HCT116 (cell line): ENCODE measurements around the gene ST7. TPM values are rescaled to one million over a fixed set of nuclear protein-coding genes. Genes with fewer than 3 reads are reported as not detected.

ENCODE experiments used
- ATAC-seq: fragments of 200-7000 bp; cut with Tn5 transposase; 2 replicates; pipeline ENCODE4 v1.9.1; 2020; ENCODE audit warnings: mild to moderate bottlenecking, moderate library complexity
- BruUV-seq: library from RNA; stranded (reverse); fragments of 400-500 nt; replicated peaks from 2 replicates; lab custom pipeline; 2021; lab: Mats Ljungman, UMichigan
- CTCF ChIA-PET: fragments of 300-600 bp; sonication (Branson Sonifier 250); formaldehyde crosslinking; loops from one replicate; lab custom pipeline; 2021; ENCODE audit warnings: antibody characterized with exemption; lab: Charles Lee
- POLR2A ChIA-PET: fragments of 300-600, 350-600 bp; sonication (Branson Sonifier 250); formaldehyde crosslinking; loops from one replicate; lab custom pipeline; 2021; ENCODE audit warnings: antibody characterized with exemption; lab: Charles Lee
- RAD21 ChIA-PET, 2 experiments: fragments of 300-600 bp; sonication (Branson Sonifier 250); formaldehyde crosslinking; loops; one replicate each; lab custom pipeline; 2023; ENCODE audit warnings: low total read pairs in 2 of 2; ENCODE audit not compliant: uncharacterized antibody in 2 of 2, unreplicated experiment in 2 of 2, low non-redundant PET in 1 of 2; lab: Charles Lee
- DNase-seq: peaks from one replicate; pipeline ENCODE4 v3.0.0-alpha.2; 2010; ENCODE audit warnings: low read depth, low spot score
- H2AFZ ChIP-seq: fragments of 200-600 bp; shearing (Covaris generic), sonication (generic); 2 replicates; pipeline ENCODE4 v1.6.1; 2017; ENCODE audit warnings: low read depth, mixed run types, mixed read lengths, antibody characterized with exemption, low read length; ENCODE audit not compliant: poor library complexity, severe bottlenecking
- H3K27ac ChIP-seq: 2 replicates; pipeline ENCODE4 v1.5.1; 2012; ENCODE audit warnings: low read depth, low read length
- H3K27me3 ChIP-seq: fragments of 200-600 bp; sonication (generic); 2 replicates; pipeline ENCODE4 v1.6.1; 2016; ENCODE audit warnings: mixed run types, low read length, mixed read lengths; ENCODE audit not compliant: insufficient read depth
- H3K36me3 ChIP-seq, 2 experiments: fragments of 200-500 bp in 1 of 2; fragments of 200-600 bp in 1 of 2; sonication (Bioruptor generic) in 1 of 2; sonication (generic) in 1 of 2; 2 replicates each; pipeline versions ENCODE4 v1.5.1 to v1.6.1; 2014 to 2016; ENCODE audit warnings: low read length in 2 of 2, inconsistent platforms in 1 of 2, mixed read lengths in 1 of 2, mixed run types in 1 of 2; ENCODE audit not compliant: insufficient read depth in 2 of 2, control insufficient read depth in 1 of 2
- H3K4me1 ChIP-seq, 2 experiments: fragments of 200-600 bp in 1 of 2; sonication (generic) in 1 of 2; 2 replicates each; pipeline versions ENCODE4 v1.5.1 to v1.6.1; 2012 to 2017; ENCODE audit warnings: low read length in 2 of 2, inconsistent platforms in 1 of 2, mild to moderate bottlenecking in 1 of 2, mixed read lengths in 1 of 2, mixed run types in 1 of 2, moderate library complexity in 1 of 2; ENCODE audit not compliant: insufficient read depth in 2 of 2, control insufficient read depth in 1 of 2
- H3K4me2 ChIP-seq: fragments of 200-600 bp; sonication (generic); 2 replicates; pipeline ENCODE4 v1.6.1; 2017; ENCODE audit warnings: mixed run types, low read length, mixed read lengths
- H3K4me3 ChIP-seq, 2 experiments: fragments of 200-600 bp in 1 of 2; sonication (generic) in 1 of 2; replicated peaks in 1 of 2; 2 replicates each; pipeline ENCODE4 v1.5.1; 2011 to 2016; ENCODE audit warnings: low read length in 2 of 2, control low read depth in 1 of 2, low read depth in 1 of 2, mild to moderate bottlenecking in 1 of 2, mixed read lengths in 1 of 2, mixed run types in 1 of 2
- H3K79me2 ChIP-seq: fragments of 200-600 bp; sonication (generic); 2 replicates; pipeline ENCODE4 v1.6.1; 2017; ENCODE audit warnings: mild to moderate bottlenecking, mixed run types, low read length, moderate library complexity, mixed read lengths; ENCODE audit not compliant: insufficient read depth
- H3K9ac ChIP-seq: fragments of 200-600 bp; sonication (generic); 2 replicates; pipeline ENCODE4 v1.6.1; 2016; ENCODE audit warnings: low read length, mixed read lengths
- H3K9me2 ChIP-seq: fragments of 200-600 bp; sonication (generic), shearing (Covaris generic); 2 replicates; pipeline ENCODE4 v1.6.1; 2017; ENCODE audit warnings: mixed run types, mild to moderate bottlenecking, moderate library complexity; ENCODE audit not compliant: insufficient read depth
- H3K9me3 ChIP-seq, 2 experiments: fragments of 200-500 bp in 1 of 2; fragments of 200-600 bp in 1 of 2; sonication (Bioruptor generic) in 1 of 2; sonication (generic) in 1 of 2; 2 replicates each; pipeline ENCODE4 v1.6.1; 2014 to 2017; ENCODE audit warnings: low read length in 2 of 2, mixed read lengths in 2 of 2, inconsistent platforms in 1 of 2, low read depth in 1 of 2, mild to moderate bottlenecking in 1 of 2, mixed run types in 1 of 2, moderate library complexity in 1 of 2; ENCODE audit not compliant: control insufficient read depth in 1 of 2, insufficient read depth in 1 of 2
- H4K20me1 ChIP-seq: fragments of 200-600 bp; sonication (generic), shearing (Covaris generic); 2 replicates; pipeline ENCODE4 v1.6.1; 2017; ENCODE audit warnings: mixed run types, mild to moderate bottlenecking, moderate library complexity; ENCODE audit not compliant: insufficient read depth
- CBX3 ChIP-seq: IDR thresholded peaks from 2 replicates; pipeline ENCODE4 v1.6.1; 2012; ENCODE audit warnings: low read depth
- CEBPB ChIP-seq: IDR thresholded peaks from 2 replicates; pipeline ENCODE4 v1.6.1; 2012; ENCODE audit warnings: low read depth
- EGR1 ChIP-seq: IDR thresholded peaks from 2 replicates; pipeline ENCODE4 v1.6.1; 2012; ENCODE audit warnings: low read depth
- POLR2A ChIP-seq: IDR thresholded peaks from 2 replicates; pipeline ENCODE4 v1.7.0; 2011; ENCODE audit warnings: borderline replicate concordance; ENCODE audit not compliant: insufficient read depth, insufficient read length; ENCODE audit errors: extremely low read depth
- POLR2AphosphoS5 ChIP-seq: IDR thresholded peaks from 2 replicates; pipeline ENCODE4 v1.6.1; 2011; ENCODE audit warnings: mild to moderate bottlenecking, low read depth, low read length, moderate library complexity
- REST ChIP-seq: IDR thresholded peaks from 2 replicates; pipeline ENCODE4 v1.6.1; 2012; ENCODE audit warnings: low read depth
- SRF ChIP-seq: IDR thresholded peaks from 2 replicates; pipeline ENCODE4 v1.6.1; 2012; ENCODE audit warnings: low read depth
- ZNF274 ChIP-seq: fragments of 200-500 bp; sonication (Bioruptor generic); IDR thresholded peaks from 2 replicates; pipeline ENCODE4 v1.6.1; 2014; ENCODE audit warnings: mild to moderate bottlenecking, low read depth, low read length, inconsistent platforms
- intact Hi-C: fragments of 100-400 bp; cut with micrococcal nuclease; formaldehyde crosslinking; loops from 2 replicates; pipeline ENCODE4 v1.10.0; 2022
- total RNA-seq: library from RNA; stranded (reverse); gene quantifications from one replicate; pipeline ENCODE4 v1.2.1, GENCODE V29; 2021; ENCODE audit not compliant: unreplicated experiment
- TF ChIP-seq, protein P1 (sequence below): IDR thresholded peaks from 2 replicates; pipeline ENCODE4 v1.6.1; 2012

Gene ST7
- total RNA-seq, 1 experiment from 2014 or later = 12.6 TPM

DNA sequence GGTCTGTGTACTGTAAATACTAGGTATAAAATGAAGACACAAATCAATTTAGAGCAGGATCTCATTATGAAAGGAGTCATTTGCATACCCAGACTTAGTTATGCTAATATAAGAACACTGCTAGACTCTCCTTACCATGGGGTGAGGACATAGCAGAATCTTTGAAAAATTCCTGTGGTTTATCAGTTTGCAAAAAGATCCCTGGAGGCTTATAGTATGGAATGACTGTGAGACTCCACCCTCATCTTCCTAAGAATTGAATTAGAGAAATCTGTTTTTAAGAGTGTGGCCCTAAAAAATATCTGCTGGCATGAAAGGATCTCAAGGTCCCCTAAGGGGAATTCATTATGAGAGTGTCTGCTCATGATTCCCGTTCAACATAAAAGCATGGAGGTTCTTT, 306.3 kb downstream of the ST7 start:
- H3K9me3 ChIP-seq = no peaks in the 10 kb centered on the region
- ATAC-seq (no peak), DNase-seq (no peak)
- no peaks in the 10 kb centered on the region for H3K27me3 ChIP-seq
- no peak overlapping the region for H2AFZ ChIP-seq
- TF ChIP-seq CBX3 = no peak
- TF ChIP-seq ZNF274 = no peak
- no peak for TF ChIP-seq SRF
- TF ChIP-seq POLR2AphosphoS5 = no peak
- TF ChIP-seq EGR1 = no peak
- no peak for TF ChIP-seq CEBPB
- TF ChIP-seq REST = no peak
- TF ChIP-seq POLR2A = no peak
- TF ChIP-seq, protein P1, sequence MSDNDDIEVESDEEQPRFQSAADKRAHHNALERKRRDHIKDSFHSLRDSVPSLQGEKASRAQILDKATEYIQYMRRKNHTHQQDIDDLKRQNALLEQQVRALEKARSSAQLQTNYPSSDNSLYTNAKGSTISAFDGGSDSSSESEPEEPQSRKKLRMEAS = no peak
- TF ChIP-seq, all 23 proteins: peak for 0
- H3K9me2 ChIP-seq = no peaks in the 10 kb centered on the region
- no peaks in the 10 kb centered on the region for H3K4me1 ChIP-seq
- ChIA-PET RAD21 (no interaction called here), POLR2A (no interaction called here), CTCF (no interaction called here)
- no peak overlapping the region for H3K27ac ChIP-seq
- no peaks in the 10 kb centered on the region for H4K20me1 ChIP-seq
- H3K4me3 ChIP-seq = no peak overlapping the region
- H3K36me3 ChIP-seq = no peaks in the 10 kb centered on the region
- BruUV-seq = no TSS peak
- no peaks in the 10 kb centered on the region for H3K79me2 ChIP-seq
- intact Hi-C loops = no loop called here
- H3K9ac ChIP-seq = no peak overlapping the region
- no peak overlapping the region for H3K4me2 ChIP-seq
